CD4-positive, CD25-positive, alpha-beta regulatory T cell (primary cell): ENCODE results near the gene FAM83F. TPM values are rescaled to one million over a fixed set of nuclear protein-coding genes. Genes with fewer than 3 reads are reported as not detected.

Experiments
- ATAC-seq, 2 donors: fragments of 150-1000 bp; cut with Tn5 transposase; one replicate each; pipeline ENCODE4 v1.10.0; 2021; ENCODE audit warnings: low read depth in 2 of 2, moderate number of reproducible peaks in 2 of 2, moderate library complexity in 1 of 2
- DNase-seq, 3 donors: peaks; one replicate each; pipeline versions ENCODE4 v3.0.0 to v3.0.0-alpha.2; 2012 to 2022; ENCODE audit warnings: mixed read lengths in 1 of 3
- H3K27ac ChIP-seq: one replicate; pipeline ENCODE4 v1.7.0; 2013; ENCODE audit warnings: mild to moderate bottlenecking, low read length; ENCODE audit not compliant: insufficient read depth, poor library complexity, severe bottlenecking
- H3K27me3 ChIP-seq: one replicate; pipeline ENCODE4 v1.7.0; 2013; ENCODE audit warnings: low read length; ENCODE audit not compliant: control insufficient read depth, insufficient read depth
- H3K36me3 ChIP-seq: one replicate; pipeline ENCODE4 v1.7.0; 2013; ENCODE audit warnings: mild to moderate bottlenecking, low read length, moderate library complexity; ENCODE audit not compliant: control insufficient read depth, insufficient read depth
- H3K4me1 ChIP-seq: 2 replicates; pipeline ENCODE4 v1.7.0; 2013; ENCODE audit warnings: mild to moderate bottlenecking, low read length; ENCODE audit not compliant: insufficient read depth, control insufficient read depth, poor library complexity, severe bottlenecking
- H3K4me3 ChIP-seq: one replicate; pipeline ENCODE4 v1.7.0; 2013; ENCODE audit warnings: low read depth, mild to moderate bottlenecking, low read length, moderate library complexity
- H3K9me3 ChIP-seq, 2 experiments: 1 replicate in 1 of 2; 2 replicates in 1 of 2; pipeline ENCODE4 v1.7.0; 2013; ENCODE audit warnings: low read length in 2 of 2, mild to moderate bottlenecking in 1 of 2, moderate library complexity in 1 of 2; ENCODE audit not compliant: control insufficient read depth in 2 of 2
- H3K27ac Mint-ChIP-seq, 3 donors: one replicate each; pipeline ENCODE4 v1.8.0; 2020 to 2022; ENCODE audit warnings: mild to moderate bottlenecking in 3 of 3, mixed read lengths in 3 of 3, moderate library complexity in 2 of 3
- H3K27me3 Mint-ChIP-seq: one replicate; pipeline ENCODE4 v1.8.0; 2022; ENCODE audit warnings: mild to moderate bottlenecking, mixed read lengths
- H3K36me3 Mint-ChIP-seq: one replicate; pipeline ENCODE4 v1.8.0; 2020; ENCODE audit warnings: mixed read lengths
- H3K4me1 Mint-ChIP-seq, 4 donors: one replicate each; pipeline ENCODE4 v1.8.0; 2020 to 2022; ENCODE audit warnings: mixed read lengths in 4 of 4, mild to moderate bottlenecking in 1 of 4
- H3K4me3 Mint-ChIP-seq, 4 donors: one replicate each; pipeline ENCODE4 v1.8.0; 2020 to 2022; ENCODE audit warnings: mild to moderate bottlenecking in 4 of 4, mixed read lengths in 4 of 4, moderate library complexity in 3 of 4
- H3K9me3 Mint-ChIP-seq, 7 donors: one replicate each; pipeline ENCODE4 v1.8.0; 2020 to 2022; ENCODE audit warnings: mixed read lengths in 7 of 7, mild to moderate bottlenecking in 3 of 7, moderate library complexity in 2 of 7
- polyA plus RNA-seq, 4 donors: library from polyadenylated mRNA; unstranded; fragments of 300-500 nt; fragmentation: Illumina TruSeq; gene quantifications; one replicate each; pipeline ENCODE4 v1.2.3, GENCODE V29; 2021
- total RNA-seq: library from RNA; stranded (reverse); gene quantifications from one replicate; pipeline ENCODE4 v1.2.3, GENCODE V29; 2022

FAM83F gene
- total and polyA plus RNA-seq, 5 donors from 2014 or later, result 0.01 to 3.2 (median 0.04) TPM; not detected in 1

GRCh38 chr22:39952347-39952746 is 42.4 kb upstream of the FAM83F start:
- Histone ChIP-seq H3K4me3 (peak overlapping the region; percentile 28), H3K9me3 (no peaks in the 10 kb centered on the region), H3K36me3 (peaks cover 45% of the 10 kb centered on the region), H3K4me1 (peaks cover 77% of the 10 kb centered on the region), H3K27ac (peak overlapping the region; percentile 45), H3K27me3 (no peaks in the 10 kb centered on the region)
- Mint-ChIP-seq H3K4me1 (peaks cover 33 to 91% (median 68%) of the 10 kb centered on the region in 4 donors), H3K27ac (peak overlapping the region; percentile 90 to 96 (median 94)), H3K27me3 (no peaks in the 10 kb centered on the region), H3K36me3 (peaks cover 62% of the 10 kb centered on the region), H3K9me3 (peaks cover 0 to 1% (median 0%) of the 10 kb centered on the region in 7 donors), H3K4me3 (peak overlapping the region; percentile 73 to 81 (median 77))
- DNase-seq (no peak), ATAC-seq (no peak)

GRCh38 chr22:39953101-39953500 is 41.7 kb upstream of the FAM83F start:
- Histone ChIP-seq H3K27me3 (no peaks in the 10 kb centered on the region), H3K27ac (peak overlapping the region; percentile 17), H3K4me3 (no peak overlapping the region), H3K9me3 (no peaks in the 10 kb centered on the region), H3K4me1 (peaks cover 72% of the 10 kb centered on the region), H3K36me3 (peaks cover 46% of the 10 kb centered on the region)
- H3K27ac Mint-ChIP-seq, result peak overlapping the region; percentile 60 to 94 (median 90)
- H3K9me3 Mint-ChIP-seq, result peaks cover 0 to 1% (median 0%) of the 10 kb centered on the region in 7 donors
- peak overlapping the region; percentile 53 to 79 (median 74) for H3K4me3 Mint-ChIP-seq
- H3K36me3 Mint-ChIP-seq, result peaks cover 68% of the 10 kb centered on the region
- H3K27me3 Mint-ChIP-seq, result no peaks in the 10 kb centered on the region
- ATAC-seq (no peak), DNase-seq (no peak)
- peaks cover 33 to 90% (median 69%) of the 10 kb centered on the region in 4 donors for H3K4me1 Mint-ChIP-seq

GRCh38 chr22:39954584-39955055 is 40.1 kb upstream of the FAM83F start:
- H3K9me3 Mint-ChIP-seq, result peaks cover 0 to 1% (median 0%) of the 10 kb centered on the region in 7 donors
- no peak overlapping the region for H3K4me3 ChIP-seq
- peaks cover 72% of the 10 kb centered on the region for H3K36me3 Mint-ChIP-seq
- no peaks in the 10 kb centered on the region for H3K9me3 ChIP-seq
- H3K27me3 Mint-ChIP-seq, result no peaks in the 10 kb centered on the region
- H3K4me1 ChIP-seq, result peaks cover 74% of the 10 kb centered on the region
- peak overlapping the region; percentile 29 for H3K27ac ChIP-seq
- DNase-seq (peak in 1 of 3 donors; percentile 67), ATAC-seq (peak in 1 of 2 donors; percentile 29)
- peaks cover 49% of the 10 kb centered on the region for H3K36me3 ChIP-seq
- no peaks in the 10 kb centered on the region for H3K27me3 ChIP-seq
- peak overlapping the region in 2 of 3 donors; percentile 56 to 63 for H3K27ac Mint-ChIP-seq
- peaks cover 27 to 90% (median 69%) of the 10 kb centered on the region in 4 donors for H3K4me1 Mint-ChIP-seq
- no peak overlapping the region for H3K4me3 Mint-ChIP-seq

GRCh38 chr22:39955675-39956074 is 39.1 kb upstream of the FAM83F start:
- Mint-ChIP-seq H3K27ac (peak overlapping the region; percentile 73 to 82 (median 74)), H3K4me3 (peak overlapping the region in 3 of 4 donors; percentile 29 to 51 (median 33)), H3K36me3 (peaks cover 71% of the 10 kb centered on the region), H3K9me3 (peaks cover 0 to 1% (median 0%) of the 10 kb centered on the region in 7 donors), H3K4me1 (peaks cover 28 to 90% (median 70%) of the 10 kb centered on the region in 4 donors), H3K27me3 (no peaks in the 10 kb centered on the region)
- H3K27ac ChIP-seq, result peak overlapping the region; percentile 17
- peaks cover 50% of the 10 kb centered on the region for H3K36me3 ChIP-seq
- no peak overlapping the region for H3K4me3 ChIP-seq
- ATAC-seq, result no peak
- no peaks in the 10 kb centered on the region for H3K27me3 ChIP-seq
- H3K9me3 ChIP-seq, result no peaks in the 10 kb centered on the region
- peaks cover 74% of the 10 kb centered on the region for H3K4me1 ChIP-seq
- no peak for DNase-seq

GRCh38 chr22:39956932-39957664 is 37.7 kb upstream of the FAM83F start:
- no peak overlapping the region for H3K4me3 ChIP-seq
- H3K27ac Mint-ChIP-seq, result peak overlapping the region; percentile 49 to 90 (median 88)
- peak overlapping the region in 1 of 4 donors; percentile 12 for H3K4me3 Mint-ChIP-seq
- peaks cover 72% of the 10 kb centered on the region for H3K4me1 ChIP-seq
- H3K27me3 ChIP-seq, result no peaks in the 10 kb centered on the region
- no peak for DNase-seq
- ATAC-seq, result no peak
- no peaks in the 10 kb centered on the region for H3K27me3 Mint-ChIP-seq
- peaks cover 52% of the 10 kb centered on the region for H3K36me3 ChIP-seq
- H3K36me3 Mint-ChIP-seq, result peaks cover 68% of the 10 kb centered on the region
- H3K9me3 ChIP-seq, result no peaks in the 10 kb centered on the region
- peak overlapping the region; percentile 47 for H3K27ac ChIP-seq
- H3K9me3 Mint-ChIP-seq, result peaks cover 0 to 1% (median 0%) of the 10 kb centered on the region in 7 donors
- H3K4me1 Mint-ChIP-seq, result peaks cover 24 to 88% (median 68%) of the 10 kb centered on the region in 4 donors

- no peak for ATAC-seq
Measured at GRCh38 chr22:39958009-39958711, 36.6 kb upstream of the FAM83F start.

GRCh38 chr22:39958949-39959639 is 35.7 kb upstream of the FAM83F start:
- H3K4me3 Mint-ChIP-seq, result peak overlapping the region; percentile 39 to 77 (median 63)
- no peak overlapping the region for H3K4me3 ChIP-seq
- H3K4me1 ChIP-seq, result peaks cover 54% of the 10 kb centered on the region
- peaks cover 65% of the 10 kb centered on the region for H3K36me3 ChIP-seq
- no peaks in the 10 kb centered on the region for H3K27me3 Mint-ChIP-seq
- peaks cover 0 to 1% (median 0%) of the 10 kb centered on the region in 7 donors for H3K9me3 Mint-ChIP-seq
- peaks cover 62% of the 10 kb centered on the region for H3K36me3 Mint-ChIP-seq
- peak overlapping the region; percentile 77 to 92 (median 88) for H3K27ac Mint-ChIP-seq
- DNase-seq, result no peak
- peaks cover 13 to 72% (median 53%) of the 10 kb centered on the region in 4 donors for H3K4me1 Mint-ChIP-seq
- H3K9me3 ChIP-seq, result no peaks in the 10 kb centered on the region
- no peak for ATAC-seq
- H3K27me3 ChIP-seq, result no peaks in the 10 kb centered on the region
- H3K27ac ChIP-seq, result peak overlapping the region; percentile 19

More at GRCh38 chr22:39958009-39958711, 36.6 kb upstream of the FAM83F start:
- no peaks in the 10 kb centered on the region for H3K9me3 ChIP-seq
- H3K27ac ChIP-seq, result no peak overlapping the region
- peaks cover 16 to 79% (median 59%) of the 10 kb centered on the region in 4 donors for H3K4me1 Mint-ChIP-seq
- H3K27me3 ChIP-seq, result no peaks in the 10 kb centered on the region
- H3K4me1 ChIP-seq, result peaks cover 62% of the 10 kb centered on the region
- H3K4me3 ChIP-seq, result no peak overlapping the region
- H3K27ac Mint-ChIP-seq, result peak overlapping the region; percentile 76 to 88 (median 77)
- peaks cover 0 to 1% (median 0%) of the 10 kb centered on the region in 7 donors for H3K9me3 Mint-ChIP-seq
- peaks cover 66% of the 10 kb centered on the region for H3K36me3 Mint-ChIP-seq
- no peak for DNase-seq
- peaks cover 60% of the 10 kb centered on the region for H3K36me3 ChIP-seq
- no peaks in the 10 kb centered on the region for H3K27me3 Mint-ChIP-seq
- H3K4me3 Mint-ChIP-seq, result peak overlapping the region in 2 of 4 donors; percentile 32 to 65
